ENCODE data around the gene SEMA5A. TPM values are rescaled to one million over a fixed set of nuclear protein-coding genes. Genes with fewer than 3 reads are reported as not detected.

The SEMA5A gene
- total RNA-seq, 2 donors from 2014 or later, result 17.6 to 34.1 TPM

DNA sequence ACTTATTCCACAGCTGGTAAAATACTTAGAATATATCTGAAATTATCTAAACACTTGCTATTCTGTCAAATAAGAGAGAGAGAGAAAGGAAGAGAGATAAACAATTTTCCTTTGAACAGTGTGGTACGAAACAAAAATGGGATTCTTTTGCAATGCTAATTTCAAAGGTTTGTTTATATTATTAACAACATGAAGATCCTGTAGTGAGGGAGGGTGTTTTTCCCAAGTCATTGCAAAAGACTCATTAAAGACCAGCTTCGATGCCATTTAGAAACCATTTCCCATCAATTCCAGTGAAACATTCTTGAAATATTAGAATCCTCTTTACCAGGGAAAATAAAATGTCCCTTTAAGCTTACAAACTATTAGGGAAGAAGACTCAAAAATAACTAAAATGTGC, 505.4 kb downstream of the SEMA5A start:
- DNase-seq (ENCODE audit: low spot score), result no peak
- intact Hi-C loops (cut with DNase I), result no loop called here

DNA sequence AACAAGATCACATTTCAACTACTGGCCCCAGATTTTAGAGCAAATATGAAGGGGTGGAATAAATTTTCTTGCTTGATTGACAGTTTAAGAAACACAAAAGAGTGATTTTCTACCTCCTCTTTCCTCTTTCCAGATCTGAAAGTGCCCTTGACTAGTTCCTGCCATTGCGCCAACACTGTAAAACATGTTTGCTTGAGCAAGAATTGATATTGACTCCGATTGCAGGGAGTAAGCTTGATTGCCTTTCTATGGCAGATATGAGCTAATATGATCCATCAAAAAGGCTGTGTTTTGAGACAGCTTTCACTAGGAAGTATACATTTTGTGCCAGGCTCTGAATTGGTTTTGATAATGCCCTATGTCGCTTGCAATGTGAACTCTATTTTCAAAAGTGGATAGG, 508.8 kb downstream of the SEMA5A start:
- intact Hi-C loops (cut with DNase I), result loop anchor here in 1 of 2 donors (10.0 kb wide), 1 partner anchor 272 kb away; no protein-coding TSS in a partner anchor
- no peak for DNase-seq (ENCODE audit: low spot score)

DNA sequence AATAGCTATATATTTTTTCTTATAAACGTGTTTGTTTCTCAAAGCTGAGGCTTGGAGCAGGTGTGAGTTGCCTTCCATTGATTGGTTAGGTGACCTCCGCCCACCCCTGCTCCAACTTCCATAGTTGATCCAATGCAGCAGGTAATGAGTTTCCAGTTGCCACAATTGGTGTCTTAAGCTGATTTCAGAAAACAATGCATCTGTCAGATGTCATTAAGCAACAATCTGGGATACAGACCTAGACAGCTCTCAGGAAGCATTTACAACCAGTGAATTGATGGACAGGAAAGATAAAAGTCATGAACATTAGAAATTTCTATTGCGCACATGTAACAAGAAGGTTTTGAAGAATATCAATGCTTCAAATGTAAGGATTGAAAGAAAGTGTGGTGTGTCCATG, 510.5 kb downstream of the SEMA5A start:
- intact Hi-C loops (cut with DNase I), result loop anchor here in 1 of 2 donors (10.0 kb wide), 1 partner anchor 271 kb away; no protein-coding TSS in a partner anchor
- DNase-seq (ENCODE audit: low spot score), result no peak

DNA sequence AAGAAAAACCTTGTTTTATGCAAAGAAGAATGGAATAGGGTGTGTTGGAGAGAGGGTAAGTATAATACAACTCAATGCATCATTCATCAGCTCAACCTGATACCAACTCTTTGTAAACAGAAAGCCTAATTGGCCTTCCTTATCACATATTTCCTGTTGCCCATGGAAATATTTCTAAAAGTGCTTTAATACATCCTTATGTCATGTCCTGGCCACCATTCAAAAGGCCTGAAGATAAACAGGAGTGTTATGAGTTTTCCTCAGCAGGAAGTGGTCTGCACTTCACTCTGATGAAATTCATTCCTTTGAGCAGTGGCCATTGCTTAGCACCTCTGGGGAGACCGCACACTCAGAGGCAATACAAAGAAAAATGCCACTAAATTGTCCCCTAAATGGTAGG, 511.2 kb downstream of the SEMA5A start:
- DNase-seq (ENCODE audit: low spot score), result no peak
- intact Hi-C loops (cut with DNase I), result loop anchor here in 1 of 2 donors (10.0 kb wide), 1 partner anchor 270 kb away; no protein-coding TSS in a partner anchor

DNA sequence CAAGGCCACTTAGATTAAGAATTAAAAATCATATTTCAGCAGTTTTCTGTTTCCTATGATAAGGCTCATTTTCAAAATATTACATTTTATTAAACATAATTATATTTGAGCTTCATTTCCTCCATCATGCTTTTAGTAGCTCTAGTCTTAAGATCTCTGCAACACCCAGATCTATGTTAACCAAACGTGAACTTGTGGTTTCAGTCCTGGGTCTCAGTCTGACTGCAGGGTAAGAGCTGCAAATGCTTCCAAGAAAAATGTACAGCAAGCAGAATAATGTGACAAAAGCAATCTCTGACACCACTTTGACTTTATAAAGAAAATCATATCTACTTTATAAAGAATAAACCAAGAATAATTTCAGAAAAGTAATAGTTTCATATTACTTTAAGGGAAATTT, 512.4 kb downstream of the SEMA5A start:
- DNase-seq (ENCODE audit: low spot score), result no peak

DNA sequence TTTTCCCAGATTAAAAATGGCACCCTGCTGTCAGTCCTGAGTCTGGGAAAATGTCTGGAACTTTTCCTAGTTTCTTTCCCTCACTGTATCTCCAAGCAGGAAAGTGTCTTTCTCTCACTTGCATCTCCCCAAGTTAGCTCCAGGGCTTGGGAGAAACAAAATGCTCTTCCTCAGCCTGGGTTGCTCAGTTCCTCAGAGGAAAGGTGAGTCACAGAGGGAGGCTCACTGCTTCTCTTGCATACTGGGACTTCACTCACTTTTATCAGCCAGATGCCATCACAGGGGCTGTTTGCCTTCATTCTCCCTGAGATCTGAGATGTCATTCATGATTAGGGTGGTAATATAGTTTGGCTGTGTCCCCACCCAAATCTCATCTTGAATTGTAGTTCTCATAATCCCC, 519.9 kb downstream of the SEMA5A start:
- DNase-seq (ENCODE audit: low spot score), result no peak

More for the DNA sequence above, 512.4 kb downstream of the SEMA5A start:
- intact Hi-C loops (cut with DNase I), result loop anchor here in 1 of 2 donors (10.0 kb wide), 1 partner anchor 269 kb away; no protein-coding TSS in a partner anchor

DNA sequence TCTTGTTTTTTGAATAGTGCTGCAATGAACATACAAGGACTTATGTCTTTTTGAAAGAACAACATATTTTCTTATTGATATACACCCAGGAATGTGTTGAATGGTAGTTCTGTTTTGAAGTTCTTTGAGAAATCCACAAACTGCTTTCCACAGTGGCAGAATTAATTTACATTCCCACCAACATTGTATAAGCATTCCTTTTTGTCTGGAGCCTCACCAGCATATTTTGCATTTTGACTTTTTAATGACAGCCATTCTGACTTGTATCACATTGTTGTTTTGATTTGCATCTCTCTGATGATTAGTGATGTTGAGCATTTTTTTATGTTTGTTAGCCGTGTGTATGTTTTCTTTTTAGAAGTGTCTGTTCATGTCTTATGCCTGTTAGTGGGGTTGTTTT, 524.9 kb downstream of the SEMA5A start:
- intact Hi-C loops (cut with DNase I), result no loop called here
- no peak for DNase-seq (ENCODE audit: low spot score)

More for the DNA sequence above, 519.9 kb downstream of the SEMA5A start:
- intact Hi-C loops (cut with DNase I), result no loop called here

DNA sequence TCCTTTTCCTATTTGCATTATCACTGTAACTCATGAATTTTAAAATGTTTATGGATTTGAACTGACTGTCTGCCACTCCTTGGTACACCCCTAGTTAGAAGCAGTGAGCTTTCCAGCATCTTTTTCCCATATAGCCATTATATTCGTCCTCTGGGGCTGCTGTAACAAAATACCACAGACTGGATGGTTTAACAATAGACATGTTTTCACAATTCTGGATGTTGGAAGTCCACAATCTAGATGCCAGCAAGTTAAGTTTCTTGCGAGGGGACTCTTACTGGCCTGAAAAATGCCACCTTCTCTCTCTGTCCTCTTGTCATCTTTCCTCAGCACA, 530.0 kb downstream of the SEMA5A start:
- DNase-seq (ENCODE audit: low spot score), result no peak
- intact Hi-C loops (cut with DNase I), result no loop called here

DNA sequence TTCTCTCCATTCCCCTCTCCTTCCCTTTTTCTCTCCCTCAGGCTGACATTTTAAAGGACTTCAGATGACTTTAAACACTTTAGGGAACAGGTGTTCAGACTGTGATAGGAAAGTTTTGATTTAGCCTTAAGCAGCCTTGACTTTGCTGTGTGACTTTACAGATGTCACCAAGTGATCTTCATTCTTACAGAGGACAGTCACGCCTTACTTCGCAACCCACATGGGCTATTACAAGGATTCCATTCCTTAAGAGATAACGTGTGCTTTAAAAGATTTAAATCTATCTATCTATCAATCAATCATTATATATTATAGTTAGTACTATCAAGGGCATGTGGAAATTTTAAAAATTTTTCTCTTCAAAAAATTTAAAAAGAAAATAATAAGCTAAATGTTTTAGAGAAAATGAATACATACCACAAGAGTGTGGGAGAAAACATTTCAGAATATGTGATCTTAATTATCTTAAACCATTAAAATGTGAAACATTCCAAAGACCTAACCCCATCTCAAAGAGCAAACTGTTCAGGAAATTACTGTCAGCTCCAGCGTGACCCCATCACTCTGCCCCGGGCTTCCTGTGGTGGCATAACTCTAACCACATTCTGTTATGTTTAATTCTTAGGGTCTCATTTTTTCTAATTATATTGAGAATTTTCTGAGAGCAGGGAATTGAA, 530.5 kb downstream of the SEMA5A start:
- intact Hi-C loops (cut with DNase I), result no loop called here
- no peak for DNase-seq (ENCODE audit: low spot score)

DNA sequence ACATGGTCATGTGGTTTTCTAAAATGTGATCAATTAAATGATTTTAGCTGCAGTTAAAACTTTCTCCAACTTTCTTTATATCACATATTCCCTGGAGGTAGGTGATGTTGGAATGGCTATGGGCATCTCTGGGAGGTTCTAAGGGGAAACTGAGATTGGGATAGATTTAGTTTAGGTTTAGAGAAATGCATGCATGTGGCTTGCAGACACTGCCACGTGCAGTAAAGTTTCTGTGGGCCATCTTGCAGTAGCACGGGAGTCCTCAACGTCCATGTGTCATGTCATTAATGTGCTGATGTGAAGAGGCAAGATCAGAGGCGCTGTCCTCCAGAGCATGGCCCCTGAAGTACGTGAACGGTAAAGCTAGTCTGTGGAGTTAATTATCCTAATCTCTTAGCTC, 532.7 kb downstream of the SEMA5A start:
- intact Hi-C loops (cut with DNase I), result no loop called here
- no peak for DNase-seq (ENCODE audit: low spot score)

DNA sequence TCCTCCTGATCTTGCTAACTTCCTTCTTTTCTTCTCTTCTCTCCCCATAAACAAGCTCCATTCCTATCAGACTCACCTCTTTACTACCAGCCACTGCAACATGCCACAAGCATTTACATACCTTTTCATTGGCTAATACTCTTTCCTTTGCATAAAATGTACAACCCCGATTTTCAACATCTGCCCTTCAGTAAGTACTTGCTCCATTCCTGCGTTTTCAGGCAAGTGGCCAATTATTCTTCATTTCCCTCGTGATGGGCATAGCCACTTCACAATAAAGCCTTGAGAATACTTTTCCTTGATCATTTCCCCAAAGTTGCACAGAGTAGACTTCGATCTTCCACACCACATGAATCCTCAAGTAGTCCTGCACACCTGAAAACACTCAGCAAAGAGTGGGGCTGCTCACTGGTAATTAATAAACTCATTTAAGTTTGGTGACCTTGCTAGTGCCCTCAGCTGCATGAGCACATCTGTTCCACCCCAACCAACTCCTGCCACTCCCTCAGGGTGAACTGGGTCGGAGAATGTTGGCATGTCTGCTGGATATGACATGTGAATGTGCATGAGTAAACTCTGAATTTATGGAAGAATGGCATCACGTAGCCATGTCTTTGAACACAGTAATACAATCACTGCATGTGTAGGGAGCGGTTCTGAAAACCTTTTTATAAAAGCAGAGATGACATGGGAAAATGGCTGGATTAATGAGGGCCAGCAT, 535.8 kb downstream of the SEMA5A start:
- intact Hi-C loops (cut with DNase I), result no loop called here
- no peak for DNase-seq (ENCODE audit: low spot score)

DNA sequence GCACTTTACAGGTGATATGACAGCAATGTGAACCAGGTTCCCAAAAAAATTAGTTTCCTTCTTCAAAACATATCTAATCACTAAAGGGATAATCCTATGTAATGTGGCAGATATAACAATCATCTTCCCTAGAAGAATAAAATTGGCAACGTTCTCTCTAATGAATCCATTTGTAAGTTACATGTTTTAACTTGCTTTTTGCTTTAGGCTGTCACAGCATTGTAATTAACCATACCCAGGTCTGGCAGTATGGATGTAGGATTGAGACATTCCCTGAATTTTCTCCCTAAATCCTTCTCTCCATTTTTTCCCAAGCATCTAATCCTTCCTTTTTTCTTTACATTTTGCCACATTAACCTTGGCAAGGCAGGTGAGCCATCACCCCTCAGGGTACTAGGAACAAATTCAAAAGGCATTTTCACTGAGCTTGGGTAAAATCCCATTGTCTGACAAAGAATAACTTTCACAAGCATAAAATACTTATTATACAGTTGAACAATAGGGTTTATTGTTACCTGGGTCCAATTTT, 548.3 kb downstream of the SEMA5A start:
- DNase-seq (ENCODE audit: low spot score), result no peak

DNA sequence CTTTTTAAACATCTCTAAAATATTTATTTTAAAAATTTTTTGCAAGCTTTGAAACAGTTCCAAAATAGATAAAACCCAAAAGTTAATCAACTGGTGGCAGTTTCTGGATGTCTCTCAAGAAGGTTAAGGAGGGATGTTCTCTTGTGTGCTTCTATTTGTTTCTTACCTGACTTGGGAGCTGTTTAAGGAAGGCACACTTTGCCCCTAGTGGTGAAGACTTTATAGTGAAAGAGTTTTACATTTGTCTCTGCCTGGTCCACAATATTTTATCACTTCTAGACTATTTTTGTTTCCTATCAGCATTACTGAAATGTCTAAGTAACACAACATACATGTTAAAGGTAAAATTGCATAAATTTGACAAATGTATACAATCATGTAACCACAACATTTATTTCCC, 552.8 kb downstream of the SEMA5A start:
- DNase-seq (ENCODE audit: low spot score), result no peak
- intact Hi-C loops (cut with DNase I), result no loop called here

More for the DNA sequence above, 548.3 kb downstream of the SEMA5A start:
- intact Hi-C loops (cut with DNase I), result no loop called here

Small RNAs within 50 kb of the gene (microRNA-seq; reads per million reads assigned to microRNA genes)
- gene MIR4636 (ENCODE audit: borderline microRNAs expressed in 2 of 2), result 2.6 to 2.9 reads per million in 2 donors

Other genes starting within 250 kb of the SEMA5A start
- gene TAS2R1, start 84.3 kb upstream of the SEMA5A start, total RNA-seq, result not detected

Data from posterior vena cava (tissue), 2 donors.